ENCODE measurements around the gene LRRC8E.

Gene LRRC8E

GRCh38 chr19:7847664-7848063 lies 40.6 kb upstream of the LRRC8E start:
- H3K4me1 ChIP-seq (ENCODE audit: control insufficient read depth, insufficient read depth, low read length, poor library complexity, severe bottlenecking) = no peaks in the 10 kb centered on the region
- H3K9me3 ChIP-seq (ENCODE audit: control insufficient read depth, low read length) = peaks cover under 1% of the 10 kb centered on the region
- no peak overlapping the region for H3K27ac ChIP-seq (ENCODE audit: low read depth, low read length, severe bottlenecking)
- H3K36me3 ChIP-seq (ENCODE audit: control insufficient read depth, insufficient read depth, low read length) = no peaks in the 10 kb centered on the region
- H3K4me3 ChIP-seq (ENCODE audit: extremely low read depth, insufficient read depth, low read length, poor library complexity, severe bottlenecking) = no peak overlapping the region
- 96 to 97% methylated on average over 23 of the region's 23 CpGs for WGBS, 2 experiments (ENCODE audit: insufficient coverage in 2 of 2)

- Histone ChIP-seq H3K36me3 (ENCODE audit: control insufficient read depth, insufficient read depth, low read length) (no peaks in the 10 kb centered on the region), H3K4me1 (ENCODE audit: control insufficient read depth, insufficient read depth, low read length, poor library complexity, severe bottlenecking) (no peaks in the 10 kb centered on the region), H3K27ac (ENCODE audit: low read depth, low read length, severe bottlenecking) (no peak overlapping the region), H3K9me3 (ENCODE audit: control insufficient read depth, low read length) (no peaks in the 10 kb centered on the region), H3K4me3 (ENCODE audit: extremely low read depth, insufficient read depth, low read length, poor library complexity, severe bottlenecking) (no peak overlapping the region)
- 88 to 89% methylated on average over 32 of the region's 34 CpGs for WGBS, 2 experiments (ENCODE audit: insufficient coverage in 2 of 2)
Observed at GRCh38 chr19:7848779-7849457, 39.4 kb upstream of the LRRC8E start.

GRCh38 chr19:7849631-7849999 lies 38.7 kb upstream of the LRRC8E start:
- no peak overlapping the region for H3K4me3 ChIP-seq (ENCODE audit: extremely low read depth, insufficient read depth, low read length, poor library complexity, severe bottlenecking)
- H3K27ac ChIP-seq (ENCODE audit: low read depth, low read length, severe bottlenecking) = no peak overlapping the region
- no peaks in the 10 kb centered on the region for H3K36me3 ChIP-seq (ENCODE audit: control insufficient read depth, insufficient read depth, low read length)
- no peaks in the 10 kb centered on the region for H3K9me3 ChIP-seq (ENCODE audit: control insufficient read depth, low read length)
- no peaks in the 10 kb centered on the region for H3K4me1 ChIP-seq (ENCODE audit: control insufficient read depth, insufficient read depth, low read length, poor library complexity, severe bottlenecking)
- 91 to 98% methylated on average over 5 to 9 of the region's 9 CpGs for WGBS, 2 experiments (ENCODE audit: insufficient coverage in 2 of 2)

GRCh38 chr19:7850000-7850813 lies 38.1 kb upstream of the LRRC8E start:
- no peak overlapping the region for H3K27ac ChIP-seq (ENCODE audit: low read depth, low read length, severe bottlenecking)
- no peaks in the 10 kb centered on the region for H3K4me1 ChIP-seq (ENCODE audit: control insufficient read depth, insufficient read depth, low read length, poor library complexity, severe bottlenecking)
- no peak overlapping the region for H3K4me3 ChIP-seq (ENCODE audit: extremely low read depth, insufficient read depth, low read length, poor library complexity, severe bottlenecking)
- H3K36me3 ChIP-seq (ENCODE audit: control insufficient read depth, insufficient read depth, low read length) = no peaks in the 10 kb centered on the region
- WGBS, 2 experiments (ENCODE audit: insufficient coverage in 2 of 2) = 83 to 91% methylated on average over 18 to 21 of the region's 25 CpGs
- H3K9me3 ChIP-seq (ENCODE audit: control insufficient read depth, low read length) = no peaks in the 10 kb centered on the region

GRCh38 chr19:7850945-7851622 lies 37.2 kb upstream of the LRRC8E start:
- Histone ChIP-seq H3K4me3 (ENCODE audit: extremely low read depth, insufficient read depth, low read length, poor library complexity, severe bottlenecking) (no peak overlapping the region), H3K4me1 (ENCODE audit: control insufficient read depth, insufficient read depth, low read length, poor library complexity, severe bottlenecking) (no peaks in the 10 kb centered on the region), H3K27ac (ENCODE audit: low read depth, low read length, severe bottlenecking) (no peak overlapping the region), H3K9me3 (ENCODE audit: control insufficient read depth, low read length) (no peaks in the 10 kb centered on the region), H3K36me3 (ENCODE audit: control insufficient read depth, insufficient read depth, low read length) (no peaks in the 10 kb centered on the region)
- WGBS, 2 experiments (ENCODE audit: insufficient coverage in 2 of 2) = 83 to 93% methylated on average over 10 to 14 of the region's 19 CpGs

GRCh38 chr19:7851623-7852500 lies 36.4 kb upstream of the LRRC8E start:
- Histone ChIP-seq H3K27ac (ENCODE audit: low read depth, low read length, severe bottlenecking) (no peak overlapping the region), H3K36me3 (ENCODE audit: control insufficient read depth, insufficient read depth, low read length) (no peaks in the 10 kb centered on the region), H3K4me1 (ENCODE audit: control insufficient read depth, insufficient read depth, low read length, poor library complexity, severe bottlenecking) (no peaks in the 10 kb centered on the region), H3K4me3 (ENCODE audit: extremely low read depth, insufficient read depth, low read length, poor library complexity, severe bottlenecking) (no peak overlapping the region), H3K9me3 (ENCODE audit: control insufficient read depth, low read length) (no peaks in the 10 kb centered on the region)
- 87 to 88% methylated on average over 13 to 21 of the region's 26 CpGs for WGBS, 2 experiments (ENCODE audit: insufficient coverage in 2 of 2)

- Histone ChIP-seq H3K4me3 (ENCODE audit: extremely low read depth, insufficient read depth, low read length, poor library complexity, severe bottlenecking) (no peak overlapping the region), H3K9me3 (ENCODE audit: control insufficient read depth, low read length) (no peaks in the 10 kb centered on the region), H3K4me1 (ENCODE audit: control insufficient read depth, insufficient read depth, low read length, poor library complexity, severe bottlenecking) (peaks cover 3% of the 10 kb centered on the region), H3K36me3 (ENCODE audit: control insufficient read depth, insufficient read depth, low read length) (no peaks in the 10 kb centered on the region), H3K27ac (ENCODE audit: low read depth, low read length, severe bottlenecking) (no peak overlapping the region)
- WGBS, 2 experiments (ENCODE audit: insufficient coverage in 2 of 2) = 18 to 32% methylated on average over 36 to 38 of the region's 45 CpGs
Observed at GRCh38 chr19:7852851-7853769, 35.2 kb upstream of the LRRC8E start.

GRCh38 chr19:7853770-7854128 lies 34.6 kb upstream of the LRRC8E start:
- WGBS, 2 experiments (ENCODE audit: insufficient coverage in 2 of 2) = 69 to 72% methylated on average over 10 to 12 of the region's 12 CpGs
- H3K4me1 ChIP-seq (ENCODE audit: control insufficient read depth, insufficient read depth, low read length, poor library complexity, severe bottlenecking) = peaks cover 7% of the 10 kb centered on the region
- H3K27ac ChIP-seq (ENCODE audit: low read depth, low read length, severe bottlenecking) = no peak overlapping the region
- H3K4me3 ChIP-seq (ENCODE audit: extremely low read depth, insufficient read depth, low read length, poor library complexity, severe bottlenecking) = no peak overlapping the region
- no peaks in the 10 kb centered on the region for H3K9me3 ChIP-seq (ENCODE audit: control insufficient read depth, low read length)
- no peaks in the 10 kb centered on the region for H3K36me3 ChIP-seq (ENCODE audit: control insufficient read depth, insufficient read depth, low read length)

GRCh38 chr19:7855426-7856108 lies 32.7 kb upstream of the LRRC8E start:
- Histone ChIP-seq H3K36me3 (ENCODE audit: control insufficient read depth, insufficient read depth, low read length) (no peaks in the 10 kb centered on the region), H3K9me3 (ENCODE audit: control insufficient read depth, low read length) (no peaks in the 10 kb centered on the region), H3K4me3 (ENCODE audit: extremely low read depth, insufficient read depth, low read length, poor library complexity, severe bottlenecking) (no peak overlapping the region), H3K27ac (ENCODE audit: low read depth, low read length, severe bottlenecking) (no peak overlapping the region), H3K4me1 (ENCODE audit: control insufficient read depth, insufficient read depth, low read length, poor library complexity, severe bottlenecking) (peaks cover 7% of the 10 kb centered on the region)
- WGBS, 2 experiments (ENCODE audit: insufficient coverage in 2 of 2) = 78 to 81% methylated on average over 18 to 21 of the region's 26 CpGs
